Measurements from ENCODE around the gene ZBTB45. TPM values are rescaled to one million over a fixed set of nuclear protein-coding genes. Genes with fewer than 3 reads are reported as not detected.
"Not testable (repeated sequence)": the region's sequence is repeated elsewhere in the genome, so short reads cannot be mapped to it uniquely, and the experiment has no call there.

The ZBTB45 gene
- total and polyA plus RNA-seq, 12 donors, result 7.1 to 13.3 (median 9.3) TPM

DNA sequence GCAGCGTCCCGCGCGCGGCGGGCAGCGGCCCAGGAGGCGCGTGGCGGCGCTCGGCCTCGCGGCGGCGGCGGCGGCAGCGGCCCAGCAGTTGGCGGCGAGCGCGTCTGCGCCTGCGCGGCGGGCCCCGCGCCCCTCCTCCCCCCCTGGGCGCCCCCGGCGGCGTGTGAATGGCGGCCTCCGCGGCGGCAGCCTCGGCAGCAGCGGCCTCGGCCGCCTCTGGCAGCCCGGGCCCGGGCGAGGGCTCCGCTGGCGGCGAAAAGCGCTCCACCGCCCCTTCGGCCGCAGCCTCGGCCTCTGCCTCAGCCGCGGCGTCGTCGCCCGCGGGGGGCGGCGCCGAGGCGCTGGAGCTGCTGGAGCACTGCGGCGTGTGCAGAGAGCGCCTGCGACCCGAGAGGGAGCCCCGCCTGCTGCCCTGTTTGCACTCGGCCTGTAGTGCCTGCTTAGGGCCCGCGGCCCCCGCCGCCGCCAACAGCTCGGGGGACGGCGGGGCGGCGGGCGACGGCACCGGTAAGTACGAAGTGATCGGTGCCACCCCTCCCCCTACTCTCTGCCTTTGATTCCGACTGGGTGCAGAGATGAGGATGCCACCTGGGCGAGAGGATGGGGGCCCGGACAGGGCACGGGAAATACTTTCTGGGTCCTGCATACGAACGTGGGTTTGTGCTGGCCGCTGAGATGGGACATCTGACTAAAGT is 25.1 kb upstream of the ZBTB45 start:
- peaks cover 14 to 34% (median 29%) of the 10 kb centered on the region in 9 donors for H3K4me1 ChIP-seq
- intact Hi-C loops (cut with DNase I), result loop anchor here in 3 of 10 donors (1.0 kb wide), 3 partner anchors 11 to 25 kb away; partner anchors contain the start of genes CHMP2A (in 1 of the 3) and ZBTB45 (in 1 of the 3)
- WGBS, 2 donors, result 0% methylated on average over 50 to 78 of the region's 92 CpGs

DNA sequence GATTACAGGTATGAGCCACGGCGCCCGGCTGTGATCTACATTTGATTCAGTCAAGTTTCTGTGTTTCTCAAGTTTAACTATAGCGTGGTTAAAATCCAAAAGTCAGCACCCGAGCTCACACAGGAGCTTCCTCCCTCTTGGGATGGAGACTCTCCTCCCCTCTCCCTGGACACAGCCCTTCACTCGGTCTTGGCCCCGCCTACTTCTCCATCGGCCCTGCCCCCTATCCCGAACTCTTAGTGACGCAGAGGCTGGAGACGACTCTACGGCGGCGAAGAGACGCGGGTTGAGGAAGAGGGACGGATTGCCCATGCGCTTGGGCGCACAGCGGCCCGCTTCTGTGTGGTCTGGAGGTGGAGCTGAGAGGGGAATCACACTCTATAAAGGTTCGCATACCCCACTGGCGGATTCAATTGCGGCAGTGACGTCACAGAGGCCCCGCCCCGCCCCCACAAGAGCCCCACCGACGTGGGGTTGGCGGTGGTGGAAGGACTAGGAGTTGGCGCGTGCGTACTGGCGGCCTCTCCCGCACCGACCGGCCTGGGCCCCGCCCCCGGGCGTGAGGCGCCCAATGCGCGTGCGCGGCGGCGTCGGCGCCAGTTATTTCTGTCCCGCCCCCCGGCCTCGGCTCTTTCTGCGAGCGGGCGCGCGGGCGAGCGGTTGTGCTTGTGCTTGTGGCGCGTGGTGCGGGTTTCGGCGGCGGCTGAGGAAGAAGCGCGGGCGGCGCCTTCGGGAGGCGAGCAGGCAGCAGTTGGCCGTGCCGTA is 24.4 kb upstream of the ZBTB45 start, which contains the start of gene TRIM28:
TRIM28 (plus strand) TSS at position 239 of the 765 bp plus-strand sequence. CDS start 694 bp downstream, outside the sequence.
- 0 to 1% methylated on average over 63 to 73 of the region's 73 CpGs for WGBS, 2 donors
- ATAC-seq, result peak; percentile 95 to 98 (median 98)
- intact Hi-C loops (cut with DNase I), result loop anchor here in 4 of 10 donors (1.0 to 2.0 kb wide), 4 partner anchors 11 to 25 kb away; partner anchors contain the start of genes ZBTB45 (in 2 of the 4) and CHMP2A (in 1 of the 4)

More for the DNA sequence above, 25.1 kb upstream of the ZBTB45 start:
- H3K4me3 ChIP-seq, result peak overlapping the region; percentile 67 to 97 (median 88)
- no peaks in the 10 kb centered on the region for H3K9me3 ChIP-seq
- DNase-seq (peak in 1 of 2 donors; percentile 50), ATAC-seq (peak in 5 of 8 donors; percentile 1 to 31 (median 10))
- TF ChIP-seq CTCF (IDR thresholded peaks at IDR 0.05), result no peak
- peaks cover 0 to 43% (median 27%) of the 10 kb centered on the region in 9 donors for H3K36me3 ChIP-seq
- no peaks in the 10 kb centered on the region for H3K27me3 ChIP-seq
- peak overlapping the region; percentile 89 to 99 (median 96) for H3K27ac ChIP-seq

DNA sequence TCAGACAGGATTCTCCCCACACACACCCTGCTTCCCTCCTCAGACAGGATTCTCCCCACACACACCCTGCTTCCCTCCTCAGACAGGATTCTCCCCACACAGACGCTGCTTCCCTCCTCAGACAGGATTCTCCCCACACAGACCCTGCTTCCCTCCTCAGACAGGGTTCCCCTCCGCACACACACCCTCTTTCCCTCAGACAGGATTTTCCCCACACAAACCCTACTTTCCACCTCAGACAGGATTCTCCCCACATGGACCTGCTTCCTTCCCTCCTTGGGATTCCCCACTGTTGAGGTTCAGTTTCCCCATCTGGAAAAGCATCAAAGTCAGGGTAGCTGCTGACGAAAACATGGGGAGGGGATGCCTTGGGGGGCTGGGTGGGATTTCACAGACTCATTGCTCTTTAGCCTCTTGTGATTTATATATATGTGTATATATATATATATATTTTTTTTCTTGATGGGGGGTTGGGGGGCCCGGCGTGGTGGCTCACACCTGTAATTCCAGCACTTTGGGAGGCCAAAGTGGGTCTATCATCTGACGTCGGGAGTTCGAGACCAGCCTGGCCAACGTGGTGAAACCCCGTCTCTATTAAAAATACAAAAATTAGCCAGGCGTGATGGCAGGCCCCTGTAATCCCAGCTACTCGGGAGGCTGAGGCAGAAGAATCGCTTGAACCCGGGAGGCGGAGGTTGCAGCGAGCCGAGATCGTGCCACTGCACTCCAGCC is 23.2 kb upstream of the ZBTB45 start:
- H3K4me3 ChIP-seq, result peak overlapping the region in 8 of 10 donors; percentile 67 to 97 (median 85)
- intact Hi-C loops (cut with DNase I), result loop anchor here in 1 of 10 donors (2.0 kb wide), 1 partner anchor 24 kb away; the partner anchor contains the start of gene ZBTB45
- H3K27me3 ChIP-seq, result peaks cover 0 to 11% (median 10%) of the 10 kb centered on the region in 7 donors
- peaks cover 19 to 44% (median 31%) of the 10 kb centered on the region in 9 donors for H3K4me1 ChIP-seq
- H3K9me3 ChIP-seq, DNase-seq, ATAC-seq: not testable (repeated sequence)
- peaks cover 0 to 24% (median 7%) of the 10 kb centered on the region in 9 donors for H3K36me3 ChIP-seq
- WGBS, 2 donors, result 71 to 78% methylated on average over 18 of the region's 18 CpGs
- H3K27ac ChIP-seq, result peak overlapping the region in 9 of 10 donors; percentile 89 to 99 (median 95)

More for the DNA sequence above, 24.4 kb upstream of the ZBTB45 start, which contains the start of gene TRIM28:
- Histone ChIP-seq H3K27me3 (no peaks in the 10 kb centered on the region), H3K4me1 (peaks cover 14 to 34% (median 29%) of the 10 kb centered on the region in 9 donors), H3K9me3 (no peaks in the 10 kb centered on the region), H3K4me3 (peak within 1 kb of the TSS; percentile 67 to 97 (median 88)), H3K36me3 (peaks cover 0 to 36% (median 19%) of the 10 kb centered on the region in 9 donors), H3K27ac (peak within 1 kb of the TSS; percentile 89 to 99 (median 96))
- DNase-seq, result peak; percentile 98 to 99
- TF ChIP-seq CTCF (IDR thresholded peaks at IDR 0.05), result no peak

GRCh38 chr19:58539169-58539559 is 19.6 kb upstream of the ZBTB45 start:
- H3K9me3 ChIP-seq; H3K36me3 ChIP-seq; H3K27ac ChIP-seq; DNase-seq; H3K4me3 ChIP-seq; ATAC-seq; intact Hi-C loops (cut with DNase I): not testable (repeated sequence)
- Histone ChIP-seq H3K4me1 (peaks cover 5 to 19% (median 14%) of the 10 kb centered on the region in 9 donors), H3K27me3 (peaks cover 0 to 22% (median 16%) of the 10 kb centered on the region in 7 donors)

Measured in heart right ventricle (tissue), 16 donors.